Retinal pigment epithelial cell (primary cell): ENCODE results near the gene IGF2BP2.
"Not testable (repeated sequence)": the region's sequence is repeated elsewhere in the genome, so short reads cannot be mapped to it uniquely, and the experiment has no call there.

Source experiments
- DNase-seq: peaks from one replicate; pipeline ENCODE4 v3.0.0-alpha.2; 2010; ENCODE audit warnings: low read depth
- H3K4me3 ChIP-seq: 2 replicates; pipeline ENCODE4 v1.5.1; 2011; ENCODE audit warnings: mild to moderate bottlenecking, low read length, control low read depth, moderate library complexity
- TF ChIP-seq, protein P1 (sequence below): conservative IDR thresholded peaks from 2 replicates; pipeline ENCODE4 v1.5.1; 2011; ENCODE audit warnings: low read depth, low read length, control low read depth, inconsistent platforms

Gene IGF2BP2

GRCh38 chr3:185789134-185789533 lies 35.7 kb downstream of the IGF2BP2 start:
- H3K4me3 ChIP-seq, result no peak overlapping the region
- TF ChIP-seq, protein P1, sequence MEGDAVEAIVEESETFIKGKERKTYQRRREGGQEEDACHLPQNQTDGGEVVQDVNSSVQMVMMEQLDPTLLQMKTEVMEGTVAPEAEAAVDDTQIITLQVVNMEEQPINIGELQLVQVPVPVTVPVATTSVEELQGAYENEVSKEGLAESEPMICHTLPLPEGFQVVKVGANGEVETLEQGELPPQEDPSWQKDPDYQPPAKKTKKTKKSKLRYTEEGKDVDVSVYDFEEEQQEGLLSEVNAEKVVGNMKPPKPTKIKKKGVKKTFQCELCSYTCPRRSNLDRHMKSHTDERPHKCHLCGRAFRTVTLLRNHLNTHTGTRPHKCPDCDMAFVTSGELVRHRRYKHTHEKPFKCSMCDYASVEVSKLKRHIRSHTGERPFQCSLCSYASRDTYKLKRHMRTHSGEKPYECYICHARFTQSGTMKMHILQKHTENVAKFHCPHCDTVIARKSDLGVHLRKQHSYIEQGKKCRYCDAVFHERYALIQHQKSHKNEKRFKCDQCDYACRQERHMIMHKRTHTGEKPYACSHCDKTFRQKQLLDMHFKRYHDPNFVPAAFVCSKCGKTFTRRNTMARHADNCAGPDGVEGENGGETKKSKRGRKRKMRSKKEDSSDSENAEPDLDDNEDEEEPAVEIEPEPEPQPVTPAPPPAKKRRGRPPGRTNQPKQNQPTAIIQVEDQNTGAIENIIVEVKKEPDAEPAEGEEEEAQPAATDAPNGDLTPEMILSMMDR, result no peak
- DNase-seq, result no peak

DNA sequence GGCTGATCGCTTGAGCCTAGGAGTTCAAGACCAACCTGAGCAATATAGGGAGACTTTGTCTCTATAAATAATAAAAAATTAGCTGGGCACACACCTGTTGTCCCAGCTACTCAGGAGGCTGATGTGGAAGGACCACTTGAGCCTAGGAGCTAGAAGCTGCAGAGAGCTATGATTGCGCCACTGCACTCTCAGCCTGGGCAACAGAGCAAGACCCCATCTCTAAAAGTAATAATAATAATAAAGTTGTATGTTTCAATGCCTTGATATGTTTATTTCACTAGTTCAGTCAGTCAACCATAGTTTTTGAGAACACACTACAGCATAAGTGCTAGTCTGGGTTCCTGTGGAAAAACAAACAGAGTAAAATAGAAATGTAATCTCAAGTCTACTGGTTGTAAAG lies 36.5 kb downstream of the IGF2BP2 start:
- no peak overlapping the region for H3K4me3 ChIP-seq
- TF ChIP-seq, protein P1, result no peak
- no peak for DNase-seq

- no peak overlapping the region for H3K4me3 ChIP-seq
- TF ChIP-seq, protein P1, result no peak
- DNase-seq, result no peak
Observed at GRCh38 chr3:185786956-185787877, 37.6 kb downstream of the IGF2BP2 start.

GRCh38 chr3:185786258-185786657 lies 38.6 kb downstream of the IGF2BP2 start:
- not testable (repeated sequence) for DNase-seq, H3K4me3 ChIP-seq

DNA sequence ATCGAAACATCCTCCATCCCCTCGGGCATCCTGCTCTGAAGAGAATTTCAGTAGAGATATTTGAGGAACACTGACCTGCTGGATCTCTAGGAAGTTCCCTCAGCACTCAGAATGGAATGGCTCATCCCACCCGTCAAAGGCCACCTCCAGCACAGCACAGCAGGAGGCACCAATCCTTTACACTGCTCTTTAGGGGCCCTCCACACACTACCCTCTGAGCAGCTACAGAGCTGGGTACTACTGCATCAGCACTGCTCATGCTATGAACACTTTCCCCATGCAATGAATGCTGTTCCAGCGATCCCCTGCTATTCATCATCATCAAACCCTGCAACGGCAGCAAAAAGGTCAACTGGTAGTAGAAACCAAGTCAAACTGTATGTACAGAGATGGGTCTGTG lies 40.5 kb downstream of the IGF2BP2 start:
- TF ChIP-seq, protein P1, result no peak
- H3K4me3 ChIP-seq, result no peak overlapping the region
- DNase-seq, result no peak

DNA sequence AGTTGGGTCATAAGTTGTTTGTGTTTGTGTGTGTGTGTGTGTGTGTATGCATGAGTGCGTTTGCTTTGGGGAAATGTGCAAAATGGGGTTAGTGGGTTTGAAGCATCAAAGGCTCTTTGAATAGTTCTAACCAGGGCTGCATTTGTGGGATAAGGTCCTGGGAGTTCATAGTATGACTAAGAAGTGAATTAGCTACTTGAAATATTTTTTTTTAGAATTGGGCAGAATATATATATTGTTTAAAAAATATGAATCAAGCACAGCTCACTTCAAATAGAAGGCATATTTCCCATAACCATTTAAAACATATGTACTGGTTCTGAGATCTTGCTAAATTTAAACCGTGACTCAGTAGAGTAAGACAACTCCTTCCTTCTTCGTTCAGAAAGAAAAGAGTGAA lies 43.1 kb downstream of the IGF2BP2 start:
- no peak overlapping the region for H3K4me3 ChIP-seq
- no peak for DNase-seq
- TF ChIP-seq, protein P1, result no peak

- DNase-seq, result no peak
- H3K4me3 ChIP-seq, result no peak overlapping the region
- TF ChIP-seq, protein P1, result no peak
Observed at GRCh38 chr3:185779461-185779860, 45.4 kb downstream of the IGF2BP2 start.
